Spleen (tissue), 7 donors: ENCODE data around the gene FAM53B.

Source experiments
- POLR2A ChIP-seq, 3 donors: fragments of 450-650 bp; IDR thresholded peaks; one replicate each; pipeline ENCODE4 v1.5.1; 2017; ENCODE audit warnings: antibody characterized with exemption in 3 of 3, mild to moderate bottlenecking in 1 of 3
- POLR2AphosphoS5 ChIP-seq, 3 donors: sonication (generic); formaldehyde crosslinking; IDR thresholded peaks; one replicate each; pipeline ENCODE4 v1.5.1; 2017; ENCODE audit warnings: antibody characterized with exemption in 3 of 3
- TF ChIP-seq, protein P1 (sequence below), 11 experiments: fragments of 200-600 bp in 7 of 11; fragments of 450-650 bp in 4 of 11; sonication (generic) in 4 of 11; IDR thresholded peaks in 8 of 11; conservative IDR thresholded peaks in 3 of 11; 1 replicate in 7 of 11; 2 replicates in 4 of 11; pipeline versions ENCODE4 v1.4.0 to v1.8.0; 2016 to 2021; ENCODE audit warnings: antibody characterized with exemption in 11 of 11, inconsistent platforms in 4 of 11, mild to moderate bottlenecking in 1 of 11
- donor health status: DM: no; HTN: no; CAD: no; lungs with moderate emphysema.
- donor health status: DM: no; HTN: no; CAD: no.
- donor health status: DM: no; HTN: no; CAD: no.

DNA sequence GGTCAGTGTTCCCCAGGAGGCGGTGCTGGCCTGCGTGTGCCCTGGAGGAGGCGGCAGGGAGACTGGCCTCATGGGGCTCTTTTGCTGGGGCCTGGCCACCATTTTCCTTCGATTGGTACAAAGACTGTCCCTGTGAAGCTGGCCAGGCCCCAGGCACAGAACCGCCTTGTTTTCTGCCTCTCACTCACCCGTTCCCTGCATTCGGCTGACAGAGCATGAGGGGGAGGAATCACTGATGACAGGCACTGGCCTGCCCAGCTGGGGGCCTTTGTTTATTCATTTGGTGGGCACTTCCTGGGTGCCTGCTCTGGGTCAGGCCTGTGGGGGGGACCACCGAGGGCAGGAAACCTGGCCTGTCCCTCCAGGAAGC lies 139.2 kb downstream of the FAM53B start:
- TF ChIP-seq, protein P1, sequence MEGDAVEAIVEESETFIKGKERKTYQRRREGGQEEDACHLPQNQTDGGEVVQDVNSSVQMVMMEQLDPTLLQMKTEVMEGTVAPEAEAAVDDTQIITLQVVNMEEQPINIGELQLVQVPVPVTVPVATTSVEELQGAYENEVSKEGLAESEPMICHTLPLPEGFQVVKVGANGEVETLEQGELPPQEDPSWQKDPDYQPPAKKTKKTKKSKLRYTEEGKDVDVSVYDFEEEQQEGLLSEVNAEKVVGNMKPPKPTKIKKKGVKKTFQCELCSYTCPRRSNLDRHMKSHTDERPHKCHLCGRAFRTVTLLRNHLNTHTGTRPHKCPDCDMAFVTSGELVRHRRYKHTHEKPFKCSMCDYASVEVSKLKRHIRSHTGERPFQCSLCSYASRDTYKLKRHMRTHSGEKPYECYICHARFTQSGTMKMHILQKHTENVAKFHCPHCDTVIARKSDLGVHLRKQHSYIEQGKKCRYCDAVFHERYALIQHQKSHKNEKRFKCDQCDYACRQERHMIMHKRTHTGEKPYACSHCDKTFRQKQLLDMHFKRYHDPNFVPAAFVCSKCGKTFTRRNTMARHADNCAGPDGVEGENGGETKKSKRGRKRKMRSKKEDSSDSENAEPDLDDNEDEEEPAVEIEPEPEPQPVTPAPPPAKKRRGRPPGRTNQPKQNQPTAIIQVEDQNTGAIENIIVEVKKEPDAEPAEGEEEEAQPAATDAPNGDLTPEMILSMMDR (IDR thresholded peaks at IDR 0.05 in 8 of 11, conservative IDR thresholded peaks at IDR 0.05 in 3 of 11), result no peak
- TF ChIP-seq POLR2AphosphoS5 (IDR thresholded peaks at IDR 0.05), result no peak
- TF ChIP-seq POLR2A (IDR thresholded peaks at IDR 0.05), result no peak
